Tibial nerve (tissue), 4 donors: ENCODE data around the gene RBM19. TPM values are rescaled to one million over a fixed set of nuclear protein-coding genes. Genes with fewer than 3 reads are reported as not detected.

Experiments used
- DNase-seq, 2 donors: peaks; one replicate each; pipeline ENCODE4 v3.0.0-alpha.2; 2019; ENCODE audit warnings: low spot score in 2 of 2
- H3K27ac ChIP-seq, 4 donors: fragments of 200-600 bp; sonication (generic) in 3 of 4; one replicate each; pipeline ENCODE4 v1.5.1; 2017 to 2019; ENCODE audit warnings: mild to moderate bottlenecking in 1 of 4
- H3K27me3 ChIP-seq, 2 donors: fragments of 200-600 bp; sonication (generic) in 1 of 2; one replicate each; pipeline versions ENCODE4 v1.5.1 to v1.6.0; 2017 to 2019
- H3K36me3 ChIP-seq, 3 donors: fragments of 200-600 bp; sonication (generic); one replicate each; pipeline ENCODE4 v1.5.1; 2018 to 2019
- H3K4me1 ChIP-seq, 4 donors: fragments of 200-600 bp; sonication (generic) in 3 of 4; one replicate each; pipeline ENCODE4 v1.5.1; 2017 to 2019
- H3K4me3 ChIP-seq, 4 donors: fragments of 200-600 bp; sonication (generic) in 3 of 4; one replicate each; pipeline ENCODE4 v1.5.1; 2017 to 2019; ENCODE audit warnings: mild to moderate bottlenecking in 1 of 4, moderate library complexity in 1 of 4
- H3K9me3 ChIP-seq, 4 donors: fragments of 200-600 bp; sonication (generic) in 3 of 4; one replicate each; pipeline ENCODE4 v1.5.1; 2017 to 2019
- CTCF ChIP-seq, 5 experiments: fragments of 200-600 bp in 3 of 5; fragments of 450-650 bp in 2 of 5; sonication (generic) in 3 of 5; IDR thresholded peaks; one replicate each; pipeline ENCODE4 v1.5.1; 2016 to 2019; ENCODE audit warnings: antibody characterized with exemption in 5 of 5, mild to moderate bottlenecking in 3 of 5, moderate library complexity in 2 of 5
- EP300 ChIP-seq, 2 donors: sonication (generic); formaldehyde crosslinking; IDR thresholded peaks; one replicate each; pipeline ENCODE4 v1.6.1; 2017; ENCODE audit warnings: antibody characterized with exemption in 2 of 2, mild to moderate bottlenecking in 1 of 2
- POLR2A ChIP-seq, 2 donors: fragments of 450-650 bp; IDR thresholded peaks; one replicate each; pipeline ENCODE4 v1.6.1; 2017; ENCODE audit warnings: antibody characterized with exemption in 2 of 2, mild to moderate bottlenecking in 2 of 2, moderate library complexity in 2 of 2
- WGBS, 2 donors: methylation state at CpG; one replicate each; pipeline ENCODE4 v1.1.5; 2018; 5-methylcytosine and 5-hydroxymethylcytosine counted together
- total RNA-seq, 4 donors: library from RNA; depleted of rRNA; stranded (reverse); fragments of >200 nt; gene quantifications; one replicate each; pipeline ENCODE4 v1.1.0, GENCODE V29; 2016

The RBM19 gene
- total RNA-seq, 4 donors from 2014 or later = 32.0 to 57.9 (median 38.9) TPM

DNA sequence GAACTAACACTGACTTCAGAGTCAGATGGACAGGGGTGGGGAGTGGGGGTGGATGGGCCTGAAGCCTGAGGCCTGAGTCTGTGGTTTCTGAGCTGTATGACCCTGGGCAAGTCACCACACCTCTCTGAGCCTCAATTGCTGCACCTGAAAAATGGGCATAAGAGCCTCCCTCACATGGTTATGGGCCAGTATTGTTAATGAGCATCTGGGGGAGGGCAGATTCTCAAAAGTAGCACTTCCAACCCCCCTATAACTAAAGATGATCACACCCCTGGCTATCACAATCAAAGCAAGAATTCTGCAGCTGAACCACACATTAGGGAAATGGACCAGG, 168.6 kb downstream of the RBM19 start:
- H3K9me3 ChIP-seq = no peaks in the 10 kb centered on the region
- no peaks in the 10 kb centered on the region for H3K36me3 ChIP-seq
- TF ChIP-seq CTCF (IDR thresholded peaks at IDR 0.05) (no peak), POLR2A (IDR thresholded peaks at IDR 0.05) (no peak), EP300 (IDR thresholded peaks at IDR 0.05) (no peak)
- H3K4me1 ChIP-seq = no peaks in the 10 kb centered on the region
- DNase-seq = no peak
- no peak overlapping the region for H3K27ac ChIP-seq
- no peak overlapping the region for H3K4me3 ChIP-seq
- H3K27me3 ChIP-seq = no peaks in the 10 kb centered on the region

DNA sequence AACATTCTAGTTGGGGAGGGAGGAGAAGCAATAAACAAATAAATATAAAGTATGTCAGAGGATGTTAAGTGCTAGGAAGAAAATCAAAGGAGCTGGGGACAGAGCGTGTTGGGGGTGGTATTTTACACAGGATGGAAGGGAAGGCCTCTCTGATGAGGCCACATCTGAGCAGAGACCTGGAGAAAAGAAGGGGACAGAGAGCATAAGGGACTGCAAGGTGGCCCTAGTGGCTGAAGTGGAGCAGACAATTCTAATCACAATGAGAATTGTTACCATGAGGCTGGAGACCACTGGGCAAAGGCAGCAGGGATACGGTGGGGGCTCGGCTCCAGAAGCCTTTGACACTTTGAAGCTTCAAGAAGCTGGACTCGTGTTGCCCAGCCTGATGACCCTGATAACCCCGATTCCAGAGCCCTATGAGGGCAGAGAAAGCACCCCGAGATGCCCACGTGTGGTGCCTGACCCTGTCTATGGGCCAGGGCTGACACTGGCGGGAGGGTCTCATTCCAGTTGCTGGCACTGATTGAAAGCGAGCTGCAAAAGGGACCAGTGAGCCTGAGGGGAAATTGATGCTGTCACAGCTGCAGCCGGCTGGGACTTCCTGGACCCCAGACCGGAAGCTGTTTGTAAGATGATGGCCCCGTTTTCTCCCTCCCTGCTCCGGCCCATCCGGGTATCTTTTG, 169.1 kb downstream of the RBM19 start:
- H3K9me3 ChIP-seq = no peaks in the 10 kb centered on the region
- WGBS, 2 donors = 49 to 63% methylated on average over 13 of the region's 14 CpGs
- no peak overlapping the region for H3K27ac ChIP-seq
- H3K4me1 ChIP-seq = no peaks in the 10 kb centered on the region
- no peak for DNase-seq
- H3K36me3 ChIP-seq = no peaks in the 10 kb centered on the region
- TF ChIP-seq POLR2A (IDR thresholded peaks at IDR 0.05) (no peak), CTCF (IDR thresholded peaks at IDR 0.05) (no peak), EP300 (IDR thresholded peaks at IDR 0.05) (no peak)
- H3K4me3 ChIP-seq = no peak overlapping the region
- H3K27me3 ChIP-seq = no peaks in the 10 kb centered on the region

GRCh38 chr12:113796066-113796827, 169.9 kb downstream of the RBM19 start:
- peaks cover 0 to 4% (median 0%) of the 10 kb centered on the region in 4 donors for H3K9me3 ChIP-seq
- no peaks in the 10 kb centered on the region for H3K27me3 ChIP-seq
- H3K27ac ChIP-seq = no peak overlapping the region
- WGBS, 2 donors = 61 to 64% methylated on average over 28 of the region's 28 CpGs
- no peak overlapping the region for H3K4me3 ChIP-seq
- H3K36me3 ChIP-seq = no peaks in the 10 kb centered on the region
- DNase-seq = no peak
- no peaks in the 10 kb centered on the region for H3K4me1 ChIP-seq
- TF ChIP-seq CTCF (IDR thresholded peaks at IDR 0.05) = no peak
- no peak for TF ChIP-seq EP300 (IDR thresholded peaks at IDR 0.05)
- TF ChIP-seq POLR2A (IDR thresholded peaks at IDR 0.05) = no peak

GRCh38 chr12:113795445-113795844, 170.7 kb downstream of the RBM19 start:
- WGBS, 2 donors = 58 to 70% methylated on average over 10 of the region's 10 CpGs
- H3K36me3 ChIP-seq = no peaks in the 10 kb centered on the region
- no peak overlapping the region for H3K4me3 ChIP-seq
- H3K4me1 ChIP-seq = no peaks in the 10 kb centered on the region
- no peak for DNase-seq
- no peak for TF ChIP-seq POLR2A (IDR thresholded peaks at IDR 0.05)
- no peak for TF ChIP-seq CTCF (IDR thresholded peaks at IDR 0.05)
- no peak for TF ChIP-seq EP300 (IDR thresholded peaks at IDR 0.05)
- no peak overlapping the region for H3K27ac ChIP-seq
- peaks cover 0 to 4% (median 0%) of the 10 kb centered on the region in 4 donors for H3K9me3 ChIP-seq
- no peaks in the 10 kb centered on the region for H3K27me3 ChIP-seq

DNA sequence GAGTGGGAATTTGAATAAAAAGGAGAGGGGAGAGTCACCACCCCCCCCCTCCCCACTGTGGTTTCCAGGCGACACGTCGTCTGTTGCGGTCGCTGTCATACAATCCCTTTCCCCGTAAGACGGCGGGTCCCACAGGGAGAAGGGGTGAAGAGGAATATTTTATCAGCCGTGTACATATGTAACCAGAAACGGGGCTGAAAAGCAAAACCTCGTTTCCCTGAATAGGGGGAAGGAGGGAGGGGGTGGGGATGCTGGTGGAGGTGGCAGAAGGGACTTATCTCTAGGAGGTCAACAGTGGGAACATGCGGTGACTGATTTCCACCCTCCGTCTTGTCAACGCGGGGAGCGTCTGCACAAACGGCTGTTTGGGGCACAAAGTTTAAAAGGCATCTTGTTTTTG, 171.4 kb downstream of the RBM19 start:
- Histone ChIP-seq H3K27me3 (no peaks in the 10 kb centered on the region), H3K9me3 (peaks cover 0 to 4% (median 0%) of the 10 kb centered on the region in 4 donors), H3K4me3 (no peak overlapping the region), H3K4me1 (no peaks in the 10 kb centered on the region), H3K36me3 (no peaks in the 10 kb centered on the region), H3K27ac (no peak overlapping the region)
- no peak for DNase-seq
- TF ChIP-seq CTCF (IDR thresholded peaks at IDR 0.05) (no peak), POLR2A (IDR thresholded peaks at IDR 0.05) (no peak), EP300 (IDR thresholded peaks at IDR 0.05) (no peak)
- 66 to 73% methylated on average over 17 of the region's 17 CpGs for WGBS, 2 donors
